Activated CD4-positive, alpha-beta T cell treated with anti-CD3 and anti-CD28 coated beads, Interleukin-10, Interleukin-2, amounts not matched to agents 100 ng/mL and 50 ng/mL, durations not matched to agents 16 hours and 8 hours (primary cell): ENCODE data around the gene KRTAP5-6.

ENCODE experiments used
- DNase-seq: peaks from one replicate; pipeline ENCODE4 v3.0.0-alpha.2; 2020

KRTAP5-6 gene

GRCh38 chr11:1696608-1697570 lies at the start of gene KRTAP5-6:
KRTAP5-6 (plus strand) TSS chr11:1697195; CDS start chr11:1697246, 51 bp downstream.
- no peak for DNase-seq

- DNase-seq, result no peak
Observed at GRCh38 chr11:1647901-1648652, 48.9 kb upstream of the KRTAP5-6 start.

GRCh38 chr11:1648653-1649420 lies 48.2 kb upstream of the KRTAP5-6 start:
- DNase-seq, result no peak

- DNase-seq, result no peak
Observed at GRCh38 chr11:1650034-1650917, 46.7 kb upstream of the KRTAP5-6 start.

GRCh38 chr11:1650918-1651262 lies 46.1 kb upstream of the KRTAP5-6 start:
- DNase-seq, result no peak

- no peak for DNase-seq
Observed at GRCh38 chr11:1651411-1651980, 45.5 kb upstream of the KRTAP5-6 start.

- DNase-seq, result no peak
Observed at GRCh38 chr11:1652026-1652425, 45.0 kb upstream of the KRTAP5-6 start.

GRCh38 chr11:1652442-1652770 lies 44.6 kb upstream of the KRTAP5-6 start:
- DNase-seq, result no peak

GRCh38 chr11:1652771-1653540 lies 44.0 kb upstream of the KRTAP5-6 start:
- DNase-seq, result peak; percentile 78

- no peak for DNase-seq
Observed at GRCh38 chr11:1653541-1654387, 43.2 kb upstream of the KRTAP5-6 start.

GRCh38 chr11:1654388-1655167 lies 42.4 kb upstream of the KRTAP5-6 start:
- no peak for DNase-seq

- no peak for DNase-seq
Observed at GRCh38 chr11:1655168-1656060, 41.6 kb upstream of the KRTAP5-6 start.

- DNase-seq, result no peak
Observed at GRCh38 chr11:1656061-1656441, 40.9 kb upstream of the KRTAP5-6 start.

GRCh38 chr11:1656670-1657069 lies 40.3 kb upstream of the KRTAP5-6 start:
- DNase-seq, result no peak

GRCh38 chr11:1659506-1659905 lies 37.5 kb upstream of the KRTAP5-6 start:
- no peak for DNase-seq

- no peak for DNase-seq
Observed at GRCh38 chr11:1660111-1660867, 36.7 kb upstream of the KRTAP5-6 start.
